Fibroblast of lung (primary cell): ENCODE results near the gene NMNAT2. TPM values are rescaled to one million over a fixed set of nuclear protein-coding genes. Genes with fewer than 3 reads are reported as not detected.

ENCODE experiments used
- DNase-seq, 2 donors: peaks; one replicate each; pipeline versions ENCODE4 v3.0.0 to v3.0.0-alpha.2; 2010; ENCODE audit warnings: low read depth in 2 of 2
- H2AFZ ChIP-seq: 2 replicates; pipeline ENCODE4 v1.5.1; 2012; ENCODE audit warnings: low read length, control low read depth, inconsistent platforms
- H3K27ac ChIP-seq: 2 replicates; pipeline ENCODE4 v1.5.1; 2011; ENCODE audit warnings: low read length, control low read depth; ENCODE audit not compliant: insufficient read depth
- H3K27me3 ChIP-seq: 2 replicates; pipeline ENCODE4 v1.5.1; 2011; ENCODE audit warnings: mild to moderate bottlenecking, low read length; ENCODE audit not compliant: control insufficient read depth, insufficient read depth
- H3K36me3 ChIP-seq: 2 replicates; pipeline ENCODE4 v1.5.1; 2011; ENCODE audit warnings: low read length; ENCODE audit not compliant: control insufficient read depth, insufficient read depth
- H3K4me1 ChIP-seq: 2 replicates; pipeline ENCODE4 v1.5.1; 2011; ENCODE audit warnings: low read length; ENCODE audit not compliant: control insufficient read depth, insufficient read depth; ENCODE audit errors: extremely low read depth
- H3K4me2 ChIP-seq: 2 replicates; pipeline ENCODE4 v1.5.1; 2011; ENCODE audit warnings: low read length, control low read depth; ENCODE audit not compliant: insufficient read depth; ENCODE audit errors: extremely low read depth
- H3K4me3 ChIP-seq, 4 experiments: fragments of 200-600 bp in 1 of 4; sonication (generic) in 1 of 4; replicated peaks in 1 of 4; 2 replicates each; pipeline ENCODE4 v1.5.1; 2011 to 2016; ENCODE audit warnings: low read length in 4 of 4, low read depth in 3 of 4, mild to moderate bottlenecking in 3 of 4, control low read depth in 2 of 4, inconsistent platforms in 1 of 4, mixed read lengths in 1 of 4; ENCODE audit not compliant: insufficient read depth in 1 of 4; ENCODE audit errors: control extremely low read depth in 1 of 4
- H3K79me2 ChIP-seq: 2 replicates; pipeline ENCODE4 v1.5.1; 2012; ENCODE audit warnings: mild to moderate bottlenecking, low read length, inconsistent platforms; ENCODE audit not compliant: control insufficient read depth, insufficient read depth
- H3K9ac ChIP-seq: 2 replicates; pipeline ENCODE4 v1.5.1; 2011; ENCODE audit warnings: mild to moderate bottlenecking, low read length, control low read depth; ENCODE audit not compliant: insufficient read depth
- H3K9me3 ChIP-seq: 2 replicates; pipeline ENCODE4 v1.5.1; 2012; ENCODE audit warnings: low read depth, low read length; ENCODE audit not compliant: control insufficient read depth, insufficient read depth
- H4K20me1 ChIP-seq: 2 replicates; pipeline ENCODE4 v1.5.1; 2011; ENCODE audit warnings: low read length; ENCODE audit not compliant: control insufficient read depth, insufficient read depth; ENCODE audit errors: extremely low read depth
- EZH2 ChIP-seq: IDR thresholded peaks from 2 replicates; pipeline ENCODE4 v1.5.1; 2012; ENCODE audit warnings: low read length, control low read depth, mild to moderate bottlenecking; ENCODE audit errors: missing control alignments
- polyA plus RNA-seq, 2 donors: library from polyadenylated mRNA; depleted of rRNA in 1 of 2; stranded (reverse) in 1 of 2; unstranded in 1 of 2; fragments of >200 nt; gene quantifications; 2 replicates each; pipeline ENCODE4 v1.2.1, GENCODE V29; 2011 to 2012; ENCODE audit warnings: missing spikeins in 1 of 2
- total RNA-seq: library from RNA; depleted of rRNA; stranded (reverse); fragments of >200 nt; gene quantifications from 2 replicates; pipeline ENCODE4 v1.2.1, GENCODE V29; 2014
- TF ChIP-seq, protein P1 (sequence below), 2 donors: IDR thresholded peaks in 1 of 2; conservative IDR thresholded peaks in 1 of 2; 1 replicate in 1 of 2; 2 replicates in 1 of 2; pipeline ENCODE4 v1.5.1; 2011 to 2012; ENCODE audit warnings: low read length in 2 of 2, control low read depth in 1 of 2, inconsistent platforms in 1 of 2, low read depth in 1 of 2, mild to moderate bottlenecking in 1 of 2

NMNAT2 gene
- total and polyA plus RNA-seq, 2 donors (not counting 1 experiment from before 2014, with no cell fraction given) = under 0.01 to 0.61 TPM

DNA sequence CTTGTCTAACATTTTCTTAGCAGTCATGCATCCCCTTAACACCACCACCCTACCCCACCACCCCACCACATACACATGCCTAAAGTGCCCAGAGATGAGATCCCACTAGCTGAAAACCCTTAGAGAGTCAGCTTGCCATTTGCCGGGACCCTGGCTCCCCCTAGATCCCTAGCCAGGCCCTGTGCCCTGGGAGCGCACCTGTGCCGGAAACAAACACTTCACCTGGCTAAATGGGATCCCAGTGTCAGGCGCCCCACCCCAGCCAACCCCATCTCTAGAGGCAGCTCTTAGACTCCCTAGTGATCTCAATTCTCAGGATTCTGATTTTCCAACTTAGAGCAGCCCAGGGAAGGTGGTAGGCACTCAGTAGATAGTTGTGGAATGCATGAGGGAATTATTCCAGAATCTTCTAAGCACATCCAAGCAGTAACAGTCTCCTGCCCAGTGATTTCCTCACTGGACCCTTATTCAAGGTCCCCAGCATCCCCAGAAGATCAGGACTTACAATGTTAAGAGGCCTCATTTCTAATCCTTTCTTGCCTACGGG is 126.9 kb downstream of the NMNAT2 start:
- Histone ChIP-seq H3K36me3 (no peaks in the 10 kb centered on the region), H2AFZ (no peak overlapping the region), H3K27ac (no peak overlapping the region), H3K27me3 (no peaks in the 10 kb centered on the region), H3K4me3 (no peak overlapping the region), H3K4me1 (peaks cover 3% of the 10 kb centered on the region), H3K9ac (no peak overlapping the region), H3K4me2 (no peak overlapping the region), H3K79me2 (no peaks in the 10 kb centered on the region), H4K20me1 (no peaks in the 10 kb centered on the region), H3K9me3 (no peaks in the 10 kb centered on the region)
- DNase-seq = peak in 1 of 2 donors; percentile 65
- TF ChIP-seq, protein P1, sequence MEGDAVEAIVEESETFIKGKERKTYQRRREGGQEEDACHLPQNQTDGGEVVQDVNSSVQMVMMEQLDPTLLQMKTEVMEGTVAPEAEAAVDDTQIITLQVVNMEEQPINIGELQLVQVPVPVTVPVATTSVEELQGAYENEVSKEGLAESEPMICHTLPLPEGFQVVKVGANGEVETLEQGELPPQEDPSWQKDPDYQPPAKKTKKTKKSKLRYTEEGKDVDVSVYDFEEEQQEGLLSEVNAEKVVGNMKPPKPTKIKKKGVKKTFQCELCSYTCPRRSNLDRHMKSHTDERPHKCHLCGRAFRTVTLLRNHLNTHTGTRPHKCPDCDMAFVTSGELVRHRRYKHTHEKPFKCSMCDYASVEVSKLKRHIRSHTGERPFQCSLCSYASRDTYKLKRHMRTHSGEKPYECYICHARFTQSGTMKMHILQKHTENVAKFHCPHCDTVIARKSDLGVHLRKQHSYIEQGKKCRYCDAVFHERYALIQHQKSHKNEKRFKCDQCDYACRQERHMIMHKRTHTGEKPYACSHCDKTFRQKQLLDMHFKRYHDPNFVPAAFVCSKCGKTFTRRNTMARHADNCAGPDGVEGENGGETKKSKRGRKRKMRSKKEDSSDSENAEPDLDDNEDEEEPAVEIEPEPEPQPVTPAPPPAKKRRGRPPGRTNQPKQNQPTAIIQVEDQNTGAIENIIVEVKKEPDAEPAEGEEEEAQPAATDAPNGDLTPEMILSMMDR (conservative IDR thresholded peaks at IDR 0.05 in 1 of 2, IDR thresholded peaks at IDR 0.05 in 1 of 2; ENCODE audit: low read depth in 1 of 2, low read length in 2 of 2) = no peak
- no peak for TF ChIP-seq EZH2

DNA sequence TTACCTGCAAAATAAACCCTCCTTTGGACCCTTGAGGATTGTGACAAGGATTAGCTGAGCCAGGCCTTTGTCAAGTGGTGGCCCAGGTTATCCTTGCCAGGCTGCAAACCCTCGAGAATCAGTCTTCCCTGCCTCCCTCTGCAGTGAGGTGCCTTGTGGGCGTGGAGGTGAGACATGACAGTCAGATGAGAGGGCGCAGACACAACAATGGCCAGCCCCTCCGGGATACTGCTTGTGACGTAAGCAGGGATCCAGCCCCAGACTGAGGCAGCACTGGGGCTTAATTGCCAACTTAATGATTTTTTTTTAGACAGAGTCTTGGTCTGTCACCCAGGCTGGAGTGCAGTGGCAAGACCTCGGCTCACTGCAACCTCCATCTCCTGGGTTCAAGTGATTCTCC is 127.6 kb downstream of the NMNAT2 start:
- H3K27ac ChIP-seq = no peak overlapping the region
- TF ChIP-seq, protein P1 (conservative IDR thresholded peaks at IDR 0.05 in 1 of 2, IDR thresholded peaks at IDR 0.05 in 1 of 2; ENCODE audit: low read depth in 1 of 2, low read length in 2 of 2) = no peak
- TF ChIP-seq EZH2 = no peak
- peaks cover 3% of the 10 kb centered on the region for H3K4me1 ChIP-seq
- H2AFZ ChIP-seq = no peak overlapping the region
- H3K79me2 ChIP-seq = no peaks in the 10 kb centered on the region
- H3K9ac ChIP-seq = no peak overlapping the region
- no peak for DNase-seq
- H3K4me3 ChIP-seq = no peak overlapping the region
- no peak overlapping the region for H3K4me2 ChIP-seq
- no peaks in the 10 kb centered on the region for H4K20me1 ChIP-seq
- no peaks in the 10 kb centered on the region for H3K27me3 ChIP-seq
- no peaks in the 10 kb centered on the region for H3K36me3 ChIP-seq
- no peaks in the 10 kb centered on the region for H3K9me3 ChIP-seq

DNA sequence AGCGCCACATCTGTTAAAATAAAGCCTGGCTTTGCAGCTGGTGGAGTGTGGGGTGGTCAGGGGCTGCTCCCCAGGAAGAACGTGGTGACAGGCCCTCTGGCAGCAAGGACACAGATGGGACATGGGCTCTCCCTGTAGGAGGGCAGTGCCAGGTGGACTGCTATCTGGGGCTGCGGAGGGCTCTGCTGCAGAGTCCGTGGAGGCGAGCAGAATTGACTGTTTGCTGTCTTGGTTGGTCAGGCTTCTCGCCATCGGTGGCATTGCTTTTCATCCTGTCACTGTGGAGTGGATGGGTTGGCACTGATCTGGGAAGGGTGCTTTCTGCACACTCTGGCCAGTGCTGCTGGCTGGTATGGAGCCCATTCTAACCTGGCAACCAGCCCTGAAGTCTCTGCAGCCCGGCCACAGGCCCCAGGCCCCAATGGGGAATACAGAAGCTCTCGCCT is 129.1 kb downstream of the NMNAT2 start:
- no peaks in the 10 kb centered on the region for H3K79me2 ChIP-seq
- H3K4me2 ChIP-seq = no peak overlapping the region
- H3K9ac ChIP-seq = no peak overlapping the region
- no peaks in the 10 kb centered on the region for H3K27me3 ChIP-seq
- DNase-seq = no peak
- no peak overlapping the region for H2AFZ ChIP-seq
- H3K9me3 ChIP-seq = no peaks in the 10 kb centered on the region
- TF ChIP-seq EZH2 = no peak
- TF ChIP-seq, protein P1 (conservative IDR thresholded peaks at IDR 0.05 in 1 of 2, IDR thresholded peaks at IDR 0.05 in 1 of 2; ENCODE audit: low read depth in 1 of 2, low read length in 2 of 2) = no peak
- no peaks in the 10 kb centered on the region for H3K36me3 ChIP-seq
- H3K4me3 ChIP-seq = no peak overlapping the region
- H4K20me1 ChIP-seq = no peaks in the 10 kb centered on the region
- H3K4me1 ChIP-seq = peaks cover 3% of the 10 kb centered on the region
- no peak overlapping the region for H3K27ac ChIP-seq
